T-helper 1 cell treated with Interleukin-12 subunit alpha and Interleukin-12 subunit beta and Interleukin-4 antibody, amounts not matched to agents 30 μg/mL and 1 μg/mL, for 36 hours (primary cell): ENCODE results near the gene LSM5.

Experiments used
- H3K27ac Mint-ChIP-seq: one replicate; pipeline ENCODE4 v1.8.0; 2021; ENCODE audit warnings: mild to moderate bottlenecking, mixed read lengths
- H3K27me3 Mint-ChIP-seq: one replicate; pipeline ENCODE4 v1.8.0; 2021; ENCODE audit warnings: low read depth, mixed read lengths
- H3K36me3 Mint-ChIP-seq: one replicate; pipeline ENCODE4 v1.8.0; 2021; ENCODE audit warnings: low read depth, mixed read lengths
- H3K4me1 Mint-ChIP-seq: one replicate; pipeline ENCODE4 v1.8.0; 2021; ENCODE audit warnings: low read depth, mixed read lengths
- H3K4me3 Mint-ChIP-seq: one replicate; pipeline ENCODE4 v1.8.0; 2021; ENCODE audit warnings: mild to moderate bottlenecking, moderate library complexity, mixed read lengths
- H3K9me3 Mint-ChIP-seq: one replicate; pipeline ENCODE4 v1.8.0; 2021; ENCODE audit warnings: mixed read lengths

The LSM5 gene

GRCh38 chr7:32462451-32462850, 27.7 kb downstream of the LSM5 start:
- H3K9me3 Mint-ChIP-seq = no peaks in the 10 kb centered on the region
- no peak overlapping the region for H3K4me3 Mint-ChIP-seq
- no peaks in the 10 kb centered on the region for H3K27me3 Mint-ChIP-seq
- no peak overlapping the region for H3K27ac Mint-ChIP-seq
- H3K4me1 Mint-ChIP-seq = no peaks in the 10 kb centered on the region
- no peaks in the 10 kb centered on the region for H3K36me3 Mint-ChIP-seq

- H3K4me3 Mint-ChIP-seq = no peak overlapping the region
- no peaks in the 10 kb centered on the region for H3K9me3 Mint-ChIP-seq
- H3K36me3 Mint-ChIP-seq = no peaks in the 10 kb centered on the region
- no peak overlapping the region for H3K27ac Mint-ChIP-seq
- H3K27me3 Mint-ChIP-seq = no peaks in the 10 kb centered on the region
- no peaks in the 10 kb centered on the region for H3K4me1 Mint-ChIP-seq
Observed at GRCh38 chr7:32461484-32461883, 28.7 kb downstream of the LSM5 start.

- no peaks in the 10 kb centered on the region for H3K4me1 Mint-ChIP-seq
- no peaks in the 10 kb centered on the region for H3K27me3 Mint-ChIP-seq
- H3K4me3 Mint-ChIP-seq = no peak overlapping the region
- no peaks in the 10 kb centered on the region for H3K9me3 Mint-ChIP-seq
- H3K27ac Mint-ChIP-seq = no peak overlapping the region
- no peaks in the 10 kb centered on the region for H3K36me3 Mint-ChIP-seq
Observed at GRCh38 chr7:32459788-32460187, 30.4 kb downstream of the LSM5 start.

GRCh38 chr7:32458025-32458424, 32.2 kb downstream of the LSM5 start:
- no peaks in the 10 kb centered on the region for H3K36me3 Mint-ChIP-seq

GRCh38 chr7:32453341-32454011, 36.7 kb downstream of the LSM5 start:
- no peaks in the 10 kb centered on the region for H3K9me3 Mint-ChIP-seq
- H3K27ac Mint-ChIP-seq = no peak overlapping the region
- no peak overlapping the region for H3K4me3 Mint-ChIP-seq
- H3K27me3 Mint-ChIP-seq = no peaks in the 10 kb centered on the region
- no peaks in the 10 kb centered on the region for H3K36me3 Mint-ChIP-seq
- H3K4me1 Mint-ChIP-seq = no peaks in the 10 kb centered on the region

More at GRCh38 chr7:32458025-32458424, 32.2 kb downstream of the LSM5 start:
- H3K4me3 Mint-ChIP-seq = no peak overlapping the region
- no peaks in the 10 kb centered on the region for H3K9me3 Mint-ChIP-seq
- no peaks in the 10 kb centered on the region for H3K27me3 Mint-ChIP-seq
- H3K4me1 Mint-ChIP-seq = no peaks in the 10 kb centered on the region
- H3K27ac Mint-ChIP-seq = no peak overlapping the region

GRCh38 chr7:32447218-32447617, 43.0 kb downstream of the LSM5 start:
- Mint-ChIP-seq H3K27me3 (no peaks in the 10 kb centered on the region), H3K27ac (no peak overlapping the region), H3K4me3 (no peak overlapping the region), H3K4me1 (no peaks in the 10 kb centered on the region), H3K36me3 (no peaks in the 10 kb centered on the region), H3K9me3 (no peaks in the 10 kb centered on the region)

- H3K4me1 Mint-ChIP-seq = no peaks in the 10 kb centered on the region
- no peak overlapping the region for H3K4me3 Mint-ChIP-seq
- H3K27ac Mint-ChIP-seq = no peak overlapping the region
- no peaks in the 10 kb centered on the region for H3K36me3 Mint-ChIP-seq
- no peaks in the 10 kb centered on the region for H3K27me3 Mint-ChIP-seq
- H3K9me3 Mint-ChIP-seq = no peaks in the 10 kb centered on the region
Observed at GRCh38 chr7:32436146-32436928, 53.8 kb downstream of the LSM5 start.
